Measurements from ENCODE around the gene TGFA.

DNA sequence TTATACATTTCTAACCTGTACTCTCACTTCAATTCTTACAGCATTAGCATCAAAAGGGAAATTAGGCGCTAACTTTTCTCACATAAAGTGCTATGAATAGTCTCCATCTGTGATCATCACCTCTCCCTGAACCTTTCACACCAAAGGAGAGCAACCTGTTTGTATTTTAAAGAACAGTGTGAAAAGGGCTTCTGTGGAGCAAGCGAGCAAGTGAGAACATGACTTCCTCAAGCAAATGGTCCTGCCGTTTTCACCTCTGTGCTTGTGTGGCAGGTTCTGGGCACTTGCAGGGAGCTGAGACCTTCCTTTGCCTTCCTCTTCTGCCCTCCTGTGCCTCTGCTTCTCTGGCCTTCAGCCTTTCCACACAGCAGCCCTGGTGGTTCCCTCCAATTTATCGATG, 51.9 kb downstream of the TGFA start:
- TF ChIP-seq, protein P1, sequence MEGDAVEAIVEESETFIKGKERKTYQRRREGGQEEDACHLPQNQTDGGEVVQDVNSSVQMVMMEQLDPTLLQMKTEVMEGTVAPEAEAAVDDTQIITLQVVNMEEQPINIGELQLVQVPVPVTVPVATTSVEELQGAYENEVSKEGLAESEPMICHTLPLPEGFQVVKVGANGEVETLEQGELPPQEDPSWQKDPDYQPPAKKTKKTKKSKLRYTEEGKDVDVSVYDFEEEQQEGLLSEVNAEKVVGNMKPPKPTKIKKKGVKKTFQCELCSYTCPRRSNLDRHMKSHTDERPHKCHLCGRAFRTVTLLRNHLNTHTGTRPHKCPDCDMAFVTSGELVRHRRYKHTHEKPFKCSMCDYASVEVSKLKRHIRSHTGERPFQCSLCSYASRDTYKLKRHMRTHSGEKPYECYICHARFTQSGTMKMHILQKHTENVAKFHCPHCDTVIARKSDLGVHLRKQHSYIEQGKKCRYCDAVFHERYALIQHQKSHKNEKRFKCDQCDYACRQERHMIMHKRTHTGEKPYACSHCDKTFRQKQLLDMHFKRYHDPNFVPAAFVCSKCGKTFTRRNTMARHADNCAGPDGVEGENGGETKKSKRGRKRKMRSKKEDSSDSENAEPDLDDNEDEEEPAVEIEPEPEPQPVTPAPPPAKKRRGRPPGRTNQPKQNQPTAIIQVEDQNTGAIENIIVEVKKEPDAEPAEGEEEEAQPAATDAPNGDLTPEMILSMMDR (optimal IDR thresholded peaks at IDR 0.05 in 1 of 3, IDR thresholded peaks at IDR 0.05 in 1 of 3, conservative IDR thresholded peaks at IDR 0.05 in 1 of 3; ENCODE audit: extremely low read depth in 1 of 3, insufficient read depth in 2 of 3, low read length in 3 of 3): no peak
- TF ChIP-seq EZH2 (IDR thresholded peaks at IDR 0.05; ENCODE audit: low read length): no peak
